ENCODE measurements around the gene LAMB1.
"Not testable (repeated sequence)": the region's sequence is repeated elsewhere in the genome, so short reads cannot be mapped to it uniquely, and the experiment has no call there.

LAMB1 gene

DNA sequence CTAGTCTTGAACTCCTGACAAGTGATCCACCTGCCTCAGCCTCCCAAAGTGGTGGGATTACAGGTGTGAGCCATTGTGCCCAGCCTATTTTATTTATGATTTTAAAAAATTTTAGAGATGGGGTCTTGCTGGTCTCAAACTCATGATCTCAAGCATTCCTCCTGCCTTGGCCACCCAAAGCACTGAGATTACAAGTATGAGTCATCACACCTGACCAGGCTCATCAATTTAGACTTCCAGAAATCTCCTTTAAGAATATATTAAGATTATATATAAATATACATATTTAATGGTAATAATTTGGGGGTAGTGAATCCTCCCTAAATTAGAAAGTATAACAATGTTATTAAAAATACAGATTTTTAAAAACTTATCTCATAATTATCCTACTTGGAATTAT lies 29.1 kb downstream of the LAMB1 start:
- DNase-seq, result no peak

DNA sequence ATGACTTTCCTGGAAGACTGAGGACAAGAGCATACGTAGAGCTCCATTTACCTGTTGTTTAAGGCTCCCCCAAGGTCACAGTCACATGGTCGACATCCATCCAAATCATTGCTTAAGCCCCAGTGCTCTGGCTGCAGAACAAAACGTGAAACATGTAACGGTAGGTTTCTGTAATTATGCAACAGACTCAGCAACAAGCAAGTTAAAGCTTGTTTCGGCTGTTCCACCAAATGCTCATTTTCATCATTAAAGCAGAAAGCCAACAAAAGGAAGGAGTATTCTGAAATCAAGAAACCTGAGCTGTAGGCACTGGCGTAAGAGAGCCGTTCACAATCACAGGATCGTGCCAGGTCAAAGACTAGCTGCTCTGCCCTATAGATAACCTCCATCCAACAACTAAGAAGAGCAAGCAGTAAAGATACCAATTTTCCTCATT lies 30.0 kb downstream of the LAMB1 start:
- DNase-seq, result no peak

DNA sequence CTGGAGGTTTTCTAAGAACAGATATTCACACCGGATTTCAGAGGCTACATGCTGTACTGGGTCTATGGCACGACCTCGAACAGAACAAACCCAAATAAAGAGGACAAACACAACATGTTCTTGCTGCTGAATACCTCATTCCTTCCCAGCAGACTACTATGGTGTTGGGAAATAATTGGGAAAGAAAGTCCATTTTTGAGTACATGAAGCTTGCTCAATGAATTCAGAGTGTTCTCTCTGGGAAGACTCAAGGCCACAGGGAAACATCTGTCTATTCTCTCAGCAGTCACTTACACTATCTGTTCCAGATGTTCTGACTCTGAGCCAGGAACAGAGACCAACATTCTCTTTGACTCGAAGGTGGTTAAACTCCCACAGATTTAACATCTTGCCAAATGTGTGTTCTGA lies 30.9 kb downstream of the LAMB1 start:
- no peak for DNase-seq

GRCh38 chr7:107971613-107972012 lies 31.3 kb downstream of the LAMB1 start:
- no peak for DNase-seq

DNA sequence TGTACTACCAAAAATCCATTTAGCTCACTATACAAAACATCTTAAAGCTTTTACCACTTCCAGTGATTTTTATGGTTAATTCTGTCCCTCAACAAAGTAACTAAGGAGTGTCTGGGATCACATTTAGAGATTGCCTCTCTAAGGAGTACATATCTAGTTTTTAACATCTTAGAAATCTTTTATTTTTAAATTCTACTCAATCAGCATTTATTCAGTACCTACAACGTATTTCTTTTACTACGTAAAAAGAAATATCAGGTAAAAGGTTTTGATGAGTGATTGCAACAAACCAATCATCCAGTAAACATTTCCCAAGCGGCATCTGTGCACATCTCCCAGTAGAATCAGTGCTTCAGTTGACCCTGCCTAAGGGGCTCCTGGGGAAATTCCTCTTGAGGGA lies 31.9 kb downstream of the LAMB1 start:
- no peak for DNase-seq

DNA sequence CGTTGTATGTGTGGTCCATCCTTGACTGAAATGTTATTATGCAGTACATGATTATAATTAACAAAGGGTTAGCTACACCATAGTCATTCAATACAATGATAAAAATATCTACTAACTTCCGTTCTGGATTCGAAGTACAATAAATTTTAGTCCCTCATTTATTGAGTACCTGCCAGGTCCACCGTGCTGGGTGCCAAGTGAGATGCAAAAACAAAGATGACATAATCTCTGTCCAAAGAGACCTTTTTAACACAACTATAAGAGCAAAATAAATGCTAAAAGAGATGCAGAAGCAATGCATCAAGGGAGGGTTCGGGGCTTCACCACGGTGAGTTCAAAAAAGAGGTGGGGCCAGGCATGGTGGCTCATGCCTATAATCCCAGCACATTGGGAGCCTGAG lies 33.1 kb downstream of the LAMB1 start:
- no peak for DNase-seq

DNA sequence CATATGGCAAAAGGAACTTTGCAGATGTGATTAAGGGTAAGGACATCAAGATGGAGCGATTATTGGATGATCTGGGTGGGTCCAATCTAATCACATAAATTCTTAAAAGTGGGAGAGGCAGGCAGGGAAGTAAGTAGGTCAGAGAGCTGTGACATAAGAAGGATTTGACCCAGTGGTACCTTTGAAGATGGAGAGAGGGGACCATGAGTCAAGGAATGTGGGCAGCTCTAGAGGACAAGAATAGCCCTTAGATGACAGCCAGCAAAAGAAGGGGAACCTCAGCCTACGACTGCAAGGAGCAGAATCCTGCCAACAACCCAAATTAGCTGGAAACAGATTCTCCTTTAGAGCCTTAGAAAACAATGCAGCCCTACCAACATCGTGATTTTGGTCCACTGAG lies 34.5 kb downstream of the LAMB1 start:
- no peak for DNase-seq

DNA sequence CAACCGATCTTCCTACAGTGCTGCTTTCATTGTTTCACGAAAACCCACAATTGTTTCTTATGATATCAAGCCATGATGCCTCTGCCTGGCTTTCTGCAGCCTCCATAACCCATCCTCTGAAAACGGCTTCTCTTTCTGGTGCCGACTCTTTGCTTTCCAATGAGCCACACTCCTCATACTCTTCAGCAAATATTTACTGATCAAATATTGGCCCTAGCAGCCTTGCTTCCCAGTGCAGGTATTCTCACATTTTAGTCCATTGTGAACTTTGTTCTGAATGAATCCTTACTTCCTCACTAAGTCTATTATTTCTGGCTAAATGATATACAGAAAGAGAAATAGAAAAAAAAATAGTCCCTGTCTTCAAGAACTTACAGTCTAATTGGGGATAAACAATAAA lies 35.5 kb downstream of the LAMB1 start:
- DNase-seq, result no peak

DNA sequence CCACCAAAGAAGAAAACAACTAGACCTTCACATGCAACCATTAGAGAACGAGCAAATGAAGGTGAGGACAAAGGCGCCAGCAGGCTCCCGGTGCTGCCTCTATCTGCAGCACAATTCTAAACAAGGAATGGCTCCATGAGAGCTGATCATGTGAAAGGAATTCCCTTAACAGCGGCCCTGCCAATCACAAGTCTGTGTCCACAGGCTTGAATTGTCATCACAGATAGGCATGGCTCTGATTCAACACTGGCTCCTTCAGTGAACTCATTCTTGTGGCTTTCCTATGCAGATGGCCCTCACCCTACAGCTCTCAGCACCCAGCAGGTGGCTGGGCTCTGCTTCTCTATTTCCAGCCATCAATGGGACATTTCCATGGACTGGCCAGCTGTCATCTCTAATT lies 36.2 kb downstream of the LAMB1 start:
- peak in 7 of 58 donors; percentile 4 to 25 (median 20) for DNase-seq

GRCh38 chr7:107964510-107964909 lies 38.5 kb downstream of the LAMB1 start:
- no peak for DNase-seq

GRCh38 chr7:107962817-107963216 lies 40.1 kb downstream of the LAMB1 start:
- DNase-seq, result no peak

GRCh38 chr7:107961405-107961804 lies 41.6 kb downstream of the LAMB1 start:
- DNase-seq, result no peak

DNA sequence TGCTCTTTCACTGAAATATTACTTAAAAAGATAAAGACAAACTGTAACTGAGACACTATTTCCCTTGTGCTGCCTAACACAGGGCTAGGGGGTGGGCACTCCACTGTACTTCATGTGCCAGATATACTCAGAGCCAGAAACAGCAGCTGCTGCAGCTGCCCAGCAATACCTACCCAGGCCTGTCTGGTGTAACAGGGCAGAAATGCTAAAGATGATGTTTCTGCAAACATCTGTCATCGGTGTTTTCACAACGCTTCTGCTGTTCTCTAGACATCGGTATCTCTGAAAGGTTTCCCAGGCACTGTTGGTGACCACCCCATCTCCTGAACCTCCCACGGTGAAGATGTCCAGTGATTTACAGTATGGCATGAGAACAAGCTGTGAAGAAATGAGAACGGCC lies 42.7 kb downstream of the LAMB1 start:
- DNase-seq, result no peak

- no peak for DNase-seq
Measured at GRCh38 chr7:107959527-107959898, 43.4 kb downstream of the LAMB1 start.

- peak in 2 of 58 donors; percentile 5 to 20 for DNase-seq
Measured at GRCh38 chr7:107958764-107959526, 44.0 kb downstream of the LAMB1 start.

DNA sequence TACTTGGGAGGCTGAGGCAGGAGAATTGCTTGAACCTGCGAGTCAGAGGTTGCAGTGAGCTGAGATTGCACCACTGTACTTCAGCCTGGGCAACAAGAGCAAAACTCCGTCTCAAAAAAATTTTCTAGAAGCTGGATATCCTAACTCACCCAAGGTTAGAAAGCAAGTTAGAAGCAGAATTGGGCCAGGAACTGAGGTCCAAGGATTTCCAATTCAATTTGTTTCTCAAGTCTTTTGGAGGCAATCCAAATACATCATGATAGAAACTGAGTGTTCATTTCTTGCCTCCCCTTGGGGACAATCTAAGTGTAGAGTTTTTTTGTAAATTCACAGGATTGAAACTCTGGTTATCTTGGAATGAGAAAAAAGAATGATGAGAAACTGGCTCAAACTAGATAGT lies 45.5 kb downstream of the LAMB1 start:
- no peak for DNase-seq

DNA sequence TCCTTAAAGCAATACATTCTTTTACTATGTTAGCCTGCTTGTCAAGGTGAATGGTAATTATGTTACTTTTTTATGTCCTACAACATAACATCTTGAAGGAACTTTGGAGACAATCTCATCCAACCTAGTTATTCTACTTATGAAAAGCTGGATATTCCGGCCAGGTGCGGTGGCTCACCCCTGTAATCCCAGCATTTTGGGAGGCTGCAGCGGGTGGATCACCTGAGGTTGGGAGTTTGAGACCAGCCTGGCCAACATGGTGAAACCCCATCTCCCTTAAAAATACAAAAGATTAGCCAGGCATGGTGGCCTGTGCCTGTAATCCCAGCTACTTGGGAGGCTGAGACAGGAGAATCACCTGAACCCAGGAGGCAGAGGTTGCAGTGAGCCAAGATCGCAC lies 46.0 kb downstream of the LAMB1 start:
- DNase-seq, result not testable (repeated sequence)

GRCh38 chr7:107955394-107955793 lies 47.6 kb downstream of the LAMB1 start:
- DNase-seq, result no peak

- DNase-seq, result no peak
Measured at GRCh38 chr7:107953924-107954303, 49.0 kb downstream of the LAMB1 start.

DNA sequence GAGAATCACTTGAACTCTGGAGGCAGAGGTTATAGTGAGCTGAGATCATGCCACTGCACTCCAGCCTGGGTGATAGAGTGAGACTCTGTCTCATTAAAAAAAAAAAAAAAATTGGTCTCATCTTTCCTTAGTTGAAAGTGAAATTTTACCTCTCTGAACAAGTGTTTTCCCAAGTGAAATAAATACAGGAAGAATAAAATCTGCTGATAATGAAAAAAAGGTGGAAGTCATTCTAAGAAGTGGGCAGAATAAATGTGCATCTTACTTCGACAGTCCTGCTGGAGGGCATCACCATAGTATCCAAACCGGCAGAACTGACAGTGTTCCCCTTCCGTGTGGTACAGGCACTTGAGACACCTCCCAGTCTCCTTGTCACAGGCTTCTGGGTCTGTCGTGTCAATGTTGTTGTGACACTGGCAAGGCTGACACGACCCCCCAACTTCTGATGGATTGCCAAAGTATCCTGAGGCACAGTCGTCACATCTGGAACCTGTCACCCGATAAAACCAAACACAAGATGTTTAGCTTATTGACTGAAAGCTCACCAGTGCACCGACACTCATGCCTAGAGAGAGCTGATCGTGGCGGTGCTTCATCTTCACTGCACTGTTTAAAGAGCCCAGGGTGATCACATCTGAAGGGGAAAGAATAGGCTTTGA lies 49.6 kb downstream of the LAMB1 start:
- DNase-seq, result no peak

- no peak for DNase-seq
Measured at GRCh38 chr7:107951896-107952295, 51.1 kb downstream of the LAMB1 start.

DNA sequence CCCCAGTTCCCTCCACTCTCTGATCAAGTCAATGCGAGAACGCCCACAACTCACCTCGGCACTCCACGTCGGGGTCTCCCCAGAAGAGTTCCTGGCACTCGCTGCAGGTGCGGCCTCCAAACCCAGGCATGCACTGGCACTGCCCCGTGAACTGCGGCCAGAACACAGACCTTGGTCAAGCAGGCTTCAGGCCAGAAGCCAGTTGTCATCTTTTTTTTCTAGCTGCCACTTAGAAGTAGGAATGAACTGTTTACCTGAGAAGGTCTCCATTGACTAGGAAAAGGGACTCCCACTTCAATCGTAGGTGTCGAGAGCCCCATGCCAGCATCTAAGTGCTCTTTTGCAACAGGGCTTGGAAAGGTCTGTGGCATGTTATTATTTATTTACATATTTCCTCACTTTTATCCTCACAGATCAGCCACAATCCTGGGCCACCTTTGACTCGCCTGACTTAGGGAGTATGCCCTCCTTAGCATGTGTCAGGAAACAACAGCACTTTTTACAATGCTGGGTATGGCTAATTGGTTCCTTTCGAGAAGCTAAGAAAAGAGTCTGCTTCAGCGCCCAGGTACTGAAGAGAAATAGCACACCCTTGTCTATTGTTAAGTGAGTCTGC lies 51.7 kb downstream of the LAMB1 start:
- no peak for DNase-seq

DNA sequence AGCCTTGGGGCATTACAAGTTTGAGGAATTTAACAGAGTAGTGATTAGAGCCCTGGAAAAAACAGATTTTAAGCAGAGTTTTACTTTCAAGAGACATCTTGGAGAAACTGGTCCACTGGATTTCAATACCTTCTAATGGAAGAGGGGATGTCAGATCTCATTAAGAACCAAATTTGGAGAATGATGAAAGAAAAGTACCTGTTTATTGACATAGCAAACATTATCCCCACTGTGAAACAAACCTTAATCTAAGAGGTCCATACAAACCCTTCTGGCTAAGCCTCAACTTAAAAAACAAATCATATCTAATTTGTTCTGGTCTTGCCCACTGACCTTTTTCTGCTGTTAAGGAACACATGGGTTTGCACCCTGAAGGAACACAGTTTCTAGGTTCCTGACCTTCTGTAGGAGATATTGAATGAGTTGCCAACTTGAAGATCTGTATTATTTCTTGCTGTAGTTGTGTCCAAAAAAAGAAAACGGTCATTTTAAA lies 53.5 kb downstream of the LAMB1 start:
- DNase-seq, result no peak

Data from anterior cingulate cortex (tissue), 58 donors.